ENCODE results near the gene KCNK1. TPM values are rescaled to one million over a fixed set of nuclear protein-coding genes. Genes with fewer than 3 reads are reported as not detected.

The KCNK1 gene
- total RNA-seq, 1 experiment from 2014 or later: 24.3 TPM

GRCh38 chr1:233695901-233696300 lies 82.0 kb downstream of the KCNK1 start:
- DNase-seq (ENCODE audit: unreplicated experiment): no peak
- no peaks in the 10 kb centered on the region for H3K36me3 Mint-ChIP-seq (ENCODE audit: insufficient read depth, unreplicated experiment)
- POLR2A ChIA-PET: no interaction called here
- no peaks in the 10 kb centered on the region for H3K4me1 Mint-ChIP-seq (ENCODE audit: insufficient read depth, unreplicated experiment)
- no peaks in the 10 kb centered on the region for H3K9me3 Mint-ChIP-seq (ENCODE audit: unreplicated experiment)
- no peaks in the 10 kb centered on the region for H3K27me3 Mint-ChIP-seq (ENCODE audit: insufficient read depth, unreplicated experiment)
- no peak for TF ChIP-seq CTCF (IDR thresholded peaks at IDR 0.05; ENCODE audit: unreplicated experiment)
- no peak overlapping the region for H3K27ac Mint-ChIP-seq (ENCODE audit: low read depth, unreplicated experiment)
- H3K4me3 Mint-ChIP-seq (ENCODE audit: unreplicated experiment): no peak overlapping the region
- intact Hi-C loops (cut with micrococcal nuclease): no loop called here
- BruUV-seq (replicated peaks): no TSS peak
- CTCF ChIA-PET: no interaction called here

- CTCF ChIA-PET: interaction anchor here (0.6 to 2.0 kb wide), 6 partner anchors 9 to 305 kb away, joined by 3 to 6 read pairs (median 3); no protein-coding TSS in a partner anchor
- Mint-ChIP-seq H3K36me3 (ENCODE audit: insufficient read depth, unreplicated experiment) (no peaks in the 10 kb centered on the region), H3K9me3 (ENCODE audit: unreplicated experiment) (no peaks in the 10 kb centered on the region), H3K4me3 (ENCODE audit: unreplicated experiment) (no peak overlapping the region), H3K27ac (ENCODE audit: low read depth, unreplicated experiment) (no peak overlapping the region), H3K27me3 (ENCODE audit: insufficient read depth, unreplicated experiment) (no peaks in the 10 kb centered on the region), H3K4me1 (ENCODE audit: insufficient read depth, unreplicated experiment) (peaks cover 17% of the 10 kb centered on the region)
- no TSS peak for BruUV-seq (replicated peaks)
- intact Hi-C loops (cut with micrococcal nuclease): loop anchor here (10.0 kb wide), 1 partner anchor 204 kb away; the partner anchor contains the start of gene SLC35F3
- no peak for TF ChIP-seq CTCF (IDR thresholded peaks at IDR 0.05; ENCODE audit: unreplicated experiment)
- POLR2A ChIA-PET: interaction anchor here (0.6 to 1.7 kb wide), 3 partner anchors 26 to 357 kb away, joined by 3 to 4 read pairs (median 3); no protein-coding TSS in a partner anchor
- DNase-seq (ENCODE audit: unreplicated experiment): no peak
Observed at GRCh38 chr1:233700338-233700737, 86.4 kb downstream of the KCNK1 start.

GRCh38 chr1:233704170-233704897 lies 90.4 kb downstream of the KCNK1 start:
- no TSS peak for BruUV-seq (replicated peaks)
- Mint-ChIP-seq H3K9me3 (ENCODE audit: unreplicated experiment) (no peaks in the 10 kb centered on the region), H3K4me1 (ENCODE audit: insufficient read depth, unreplicated experiment) (peaks cover 46% of the 10 kb centered on the region), H3K4me3 (ENCODE audit: unreplicated experiment) (no peak overlapping the region), H3K36me3 (ENCODE audit: insufficient read depth, unreplicated experiment) (no peaks in the 10 kb centered on the region), H3K27me3 (ENCODE audit: insufficient read depth, unreplicated experiment) (no peaks in the 10 kb centered on the region), H3K27ac (ENCODE audit: low read depth, unreplicated experiment) (peak overlapping the region; percentile 1)
- ChIA-PET POLR2A (interaction anchor here (0.7 to 1.3 kb wide), 5 partner anchors 23 to 263 kb away, joined by 3 to 8 read pairs (median 5); no protein-coding TSS in a partner anchor), CTCF (interaction anchor here (0.6 to 4.8 kb wide), 6 partner anchors 11 to 264 kb away, joined by 3 to 29 read pairs (median 4); no protein-coding TSS in a partner anchor)
- no peak for TF ChIP-seq CTCF (IDR thresholded peaks at IDR 0.05; ENCODE audit: unreplicated experiment)
- DNase-seq (ENCODE audit: unreplicated experiment): peak; percentile 71
- intact Hi-C loops (cut with micrococcal nuclease): loop anchor here (10.0 kb wide), 1 partner anchor 200 kb away; the partner anchor contains the start of gene SLC35F3

- POLR2A ChIA-PET: interaction anchor here (0.7 to 4.0 kb wide), 12 partner anchors 8 to 1243 kb away, joined by 3 to 45 read pairs (median 4); no protein-coding TSS in a partner anchor
- no peak for DNase-seq (ENCODE audit: unreplicated experiment)
- intact Hi-C loops (cut with micrococcal nuclease): loop anchor here (5.0 to 10.0 kb wide), 3 partner anchors 93 to 263 kb away; partner anchors contain the start of genes KCNK1 and SLC35F3
Observed at GRCh38 chr1:233704898-233705723, 91.2 kb downstream of the KCNK1 start.

More at GRCh38 chr1:233704898-233705723, 91.2 kb downstream of the KCNK1 start:
- H3K4me3 Mint-ChIP-seq (ENCODE audit: unreplicated experiment): no peak overlapping the region
- H3K36me3 Mint-ChIP-seq (ENCODE audit: insufficient read depth, unreplicated experiment): no peaks in the 10 kb centered on the region
- H3K9me3 Mint-ChIP-seq (ENCODE audit: unreplicated experiment): no peaks in the 10 kb centered on the region
- CTCF ChIA-PET: interaction anchor here (0.6 to 4.8 kb wide), 7 partner anchors 12 to 264 kb away, joined by 3 to 29 read pairs (median 3); no protein-coding TSS in a partner anchor
- no peak overlapping the region for H3K27ac Mint-ChIP-seq (ENCODE audit: low read depth, unreplicated experiment)
- no peaks in the 10 kb centered on the region for H3K27me3 Mint-ChIP-seq (ENCODE audit: insufficient read depth, unreplicated experiment)
- no TSS peak for BruUV-seq (replicated peaks)
- no peak for TF ChIP-seq CTCF (IDR thresholded peaks at IDR 0.05; ENCODE audit: unreplicated experiment)
- H3K4me1 Mint-ChIP-seq (ENCODE audit: insufficient read depth, unreplicated experiment): peaks cover 46% of the 10 kb centered on the region
